Fibroblast of skin of left quadriceps (primary cell): ENCODE data around the gene PAFAH1B2.
"Not testable (repeated sequence)": the region's sequence is repeated elsewhere in the genome, so short reads cannot be mapped to it uniquely, and the experiment has no call there.

Experiments
- DNase-seq, 2 experiments: peaks; one replicate each; pipeline ENCODE4 v3.0.0-alpha.2; 2013; ENCODE audit warnings: low read depth in 2 of 2

PAFAH1B2 gene

DNA sequence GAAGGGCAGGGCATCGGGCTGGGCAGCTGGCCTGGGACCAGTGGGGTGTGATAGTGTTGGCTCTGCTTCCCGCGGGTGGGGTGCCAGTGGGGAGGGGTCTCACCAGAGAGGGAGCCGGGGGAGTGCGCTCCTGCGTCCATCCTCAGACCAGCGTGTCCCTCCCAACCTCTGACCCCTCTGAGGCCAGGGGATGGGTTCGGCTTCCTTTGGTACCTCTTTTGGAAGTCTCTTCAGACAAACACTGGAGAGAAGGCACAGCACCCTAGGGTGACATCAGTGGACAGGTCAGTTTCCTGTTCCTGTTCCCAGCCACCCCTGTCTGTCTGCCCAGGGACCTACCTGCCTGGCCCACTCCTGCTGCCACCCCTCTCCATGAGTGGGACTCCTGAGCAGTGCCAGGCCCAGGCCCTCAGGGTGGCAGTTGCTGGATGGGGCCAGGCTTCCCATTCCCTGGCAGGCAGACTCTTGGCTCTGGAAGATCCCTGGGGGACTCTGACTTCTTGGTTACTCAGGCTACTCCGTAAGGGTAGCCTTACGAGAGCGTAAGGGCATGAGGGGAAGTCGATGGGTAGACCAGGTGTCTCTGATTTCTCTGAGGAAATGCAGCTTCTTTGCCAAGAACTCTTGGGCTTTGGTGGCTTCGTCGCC, 57.7 kb downstream of the PAFAH1B2 start:
- no peak for DNase-seq

DNA sequence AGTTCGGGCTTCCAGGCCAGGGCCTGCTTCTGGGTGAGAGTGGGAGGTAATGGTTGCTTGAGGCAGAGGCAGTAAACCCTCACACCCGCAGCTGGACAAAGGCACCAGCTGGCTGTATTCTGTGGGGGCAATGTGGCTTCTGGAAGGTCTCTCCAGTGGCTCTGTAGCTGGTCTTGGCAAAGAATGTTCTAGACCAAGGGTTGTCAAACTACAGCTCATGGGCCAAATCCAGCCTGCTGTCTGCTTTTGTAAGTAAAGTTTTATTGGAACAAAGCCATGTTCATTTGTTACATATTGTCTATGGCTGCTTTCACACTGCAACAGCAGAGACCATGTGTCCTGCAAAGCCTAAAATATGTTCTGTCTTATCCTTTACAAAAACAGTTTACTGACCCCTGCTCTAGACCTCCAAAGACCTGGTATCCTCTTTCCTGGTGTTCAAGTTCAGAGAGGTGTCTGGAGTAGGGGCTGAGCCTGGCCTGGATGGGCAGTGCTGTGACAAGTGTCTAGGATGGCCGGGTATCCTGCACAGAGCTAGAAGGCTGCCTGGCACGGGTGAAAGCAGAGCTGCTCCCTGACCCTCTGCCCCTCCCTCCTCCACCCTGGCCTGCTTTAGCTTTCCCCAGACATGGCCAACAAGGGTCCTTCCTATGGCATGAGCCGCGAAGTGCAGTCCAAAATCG, 58.4 kb downstream of the PAFAH1B2 start:
- DNase-seq = no peak

DNA sequence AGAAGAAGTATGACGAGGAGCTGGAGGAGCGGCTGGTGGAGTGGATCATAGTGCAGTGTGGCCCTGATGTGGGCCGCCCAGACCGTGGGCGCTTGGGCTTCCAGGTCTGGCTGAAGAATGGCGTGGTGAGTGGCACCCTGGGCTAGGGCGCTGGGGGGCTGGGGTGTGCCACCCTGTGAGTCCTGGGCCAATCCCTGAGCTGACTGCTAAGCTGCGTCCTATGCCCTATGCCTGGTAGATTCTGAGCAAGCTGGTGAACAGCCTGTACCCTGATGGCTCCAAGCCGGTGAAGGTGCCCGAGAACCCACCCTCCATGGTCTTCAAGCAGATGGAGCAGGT, 59.0 kb downstream of the PAFAH1B2 start:
- DNase-seq = no peak

DNA sequence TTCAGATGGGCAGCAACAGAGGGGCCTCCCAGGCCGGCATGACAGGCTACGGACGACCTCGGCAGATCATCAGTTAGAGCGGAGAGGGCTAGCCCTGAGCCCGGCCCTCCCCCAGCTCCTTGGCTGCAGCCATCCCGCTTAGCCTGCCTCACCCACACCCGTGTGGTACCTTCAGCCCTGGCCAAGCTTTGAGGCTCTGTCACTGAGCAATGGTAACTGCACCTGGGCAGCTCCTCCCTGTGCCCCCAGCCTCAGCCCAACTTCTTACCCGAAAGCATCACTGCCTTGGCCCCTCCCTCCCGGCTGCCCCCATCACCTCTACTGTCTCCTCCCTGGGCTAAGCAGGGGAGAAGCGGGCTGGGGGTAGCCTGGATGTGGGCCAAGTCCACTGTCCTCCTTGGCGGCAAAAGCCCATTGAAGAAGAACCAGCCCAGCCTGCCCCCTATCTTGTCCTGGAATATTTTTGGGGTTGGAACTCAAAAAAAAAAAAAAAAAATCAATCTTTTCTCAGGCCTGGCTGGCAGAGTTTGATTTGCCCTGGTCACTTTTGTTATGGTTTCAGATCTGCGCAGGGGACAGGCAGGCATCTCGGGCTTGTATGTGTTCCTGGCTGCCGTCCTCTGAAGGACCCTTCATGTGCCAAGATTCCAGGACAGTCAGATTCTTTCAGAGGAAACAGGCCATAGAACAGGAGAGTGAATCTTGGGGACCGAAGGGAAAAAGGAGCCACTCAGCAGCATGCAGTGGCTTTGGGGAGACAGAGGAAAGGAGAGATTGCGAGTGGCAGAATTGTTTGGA, 60.4 kb downstream of the PAFAH1B2 start:
- no peak for DNase-seq

DNA sequence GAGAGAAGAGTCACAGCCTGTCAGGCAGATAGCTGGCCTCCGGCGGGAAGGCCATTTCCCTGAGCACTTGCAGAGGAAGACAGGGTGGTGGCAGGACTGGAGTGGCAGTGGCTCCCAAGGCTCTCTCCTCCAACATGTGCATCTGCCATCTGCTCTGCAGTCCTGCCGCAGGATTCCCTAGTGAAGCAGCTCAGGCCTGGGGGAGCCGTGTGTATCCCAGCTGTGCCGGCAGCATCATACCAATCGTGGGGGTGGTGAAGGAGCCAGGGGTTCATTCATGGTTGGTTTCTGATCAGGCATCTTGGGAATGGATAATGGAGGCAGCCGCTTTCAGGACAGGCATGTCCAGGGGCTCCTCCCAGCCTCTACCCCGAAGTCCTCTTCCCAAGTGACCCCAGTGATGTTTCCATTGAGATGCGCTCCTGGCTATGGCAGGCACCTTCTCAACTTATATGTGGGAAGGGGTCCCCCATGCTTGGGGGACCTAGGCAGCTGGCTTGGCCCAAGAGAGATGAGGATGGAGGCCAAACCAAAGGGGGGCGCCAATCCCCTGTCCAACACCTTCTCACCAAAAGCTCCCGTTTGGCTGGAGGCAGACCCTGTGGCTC, 61.2 kb downstream of the PAFAH1B2 start:
- DNase-seq = no peak

DNA sequence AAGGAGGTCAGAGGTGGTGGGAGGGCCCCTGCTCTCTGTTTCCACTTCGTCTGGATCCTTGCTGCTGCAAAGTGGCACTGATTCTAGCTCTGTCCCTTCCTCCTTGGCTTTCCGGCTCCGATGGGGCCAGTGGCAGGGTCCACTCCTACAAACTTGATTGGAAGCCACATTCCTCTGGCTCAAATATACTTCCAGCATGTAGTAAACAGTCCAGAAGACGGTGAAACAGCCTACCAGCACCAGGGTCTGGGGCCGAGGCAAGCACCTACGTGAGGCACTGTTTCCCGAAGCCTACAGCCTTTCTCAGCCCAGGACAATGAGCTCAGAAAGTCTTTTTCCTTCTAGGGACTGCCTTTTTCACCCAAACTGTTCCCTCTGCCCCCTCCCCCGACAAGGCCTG, 62.0 kb downstream of the PAFAH1B2 start:
- not testable (repeated sequence) for DNase-seq

DNA sequence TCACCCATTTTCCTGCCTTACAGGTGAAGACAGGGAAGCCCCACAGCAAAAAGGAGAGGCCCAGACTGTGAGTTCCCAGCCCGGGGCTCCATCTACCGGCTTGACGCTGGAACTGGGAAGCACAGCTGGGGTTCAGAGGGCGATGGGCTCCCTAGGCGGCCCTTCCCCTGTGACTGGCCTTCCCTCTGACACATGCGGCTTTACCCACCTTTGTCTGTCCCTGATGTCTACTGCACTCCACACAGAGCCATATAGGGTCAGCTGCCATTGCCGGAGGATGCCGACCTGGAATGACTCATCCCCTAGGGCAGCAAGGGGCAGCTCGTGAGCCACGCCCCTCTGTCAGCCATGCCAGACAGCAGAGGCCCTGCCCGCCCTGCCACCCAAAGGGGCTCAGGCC, 62.8 kb downstream of the PAFAH1B2 start:
- DNase-seq = not testable (repeated sequence)

DNA sequence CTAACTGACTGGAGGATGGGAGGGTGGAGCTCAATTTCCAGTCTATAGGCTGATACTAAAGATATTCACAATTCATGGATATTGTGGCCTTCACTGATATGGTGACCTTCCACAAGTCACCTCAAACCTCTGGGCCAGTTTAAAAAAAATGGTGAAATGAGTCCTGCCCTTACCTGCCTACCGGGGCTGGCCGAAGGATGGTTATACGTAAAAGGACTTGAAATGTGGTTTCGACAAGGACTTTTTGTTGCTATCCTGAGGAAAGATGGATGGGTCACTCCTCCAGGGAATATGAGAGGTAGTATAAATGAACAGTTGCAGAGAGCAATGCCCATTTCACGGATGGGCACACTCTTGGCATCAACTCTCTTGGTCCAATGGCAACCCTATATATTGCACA, 63.4 kb downstream of the PAFAH1B2 start:
- not testable (repeated sequence) for DNase-seq

DNA sequence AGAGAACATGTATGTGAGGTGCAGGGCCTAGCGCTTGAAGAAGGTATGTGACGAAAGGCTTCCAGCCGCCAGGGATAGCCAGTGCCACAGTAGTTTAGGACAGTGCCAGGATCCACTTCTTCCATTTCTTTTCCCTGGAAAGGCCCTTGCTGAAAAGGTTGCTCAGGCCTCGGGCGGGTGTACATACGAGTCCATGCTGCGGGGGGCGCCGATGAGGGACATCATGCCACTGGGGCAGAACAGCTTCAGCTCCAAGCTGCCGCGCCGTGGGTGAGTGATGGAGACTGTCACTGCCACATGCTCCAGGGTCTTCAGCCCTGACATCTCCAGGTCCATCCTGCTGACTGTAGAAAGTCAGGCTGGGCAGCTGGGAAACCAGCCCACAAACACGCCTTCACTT, 64.6 kb downstream of the PAFAH1B2 start:
- DNase-seq = not testable (repeated sequence)

DNA sequence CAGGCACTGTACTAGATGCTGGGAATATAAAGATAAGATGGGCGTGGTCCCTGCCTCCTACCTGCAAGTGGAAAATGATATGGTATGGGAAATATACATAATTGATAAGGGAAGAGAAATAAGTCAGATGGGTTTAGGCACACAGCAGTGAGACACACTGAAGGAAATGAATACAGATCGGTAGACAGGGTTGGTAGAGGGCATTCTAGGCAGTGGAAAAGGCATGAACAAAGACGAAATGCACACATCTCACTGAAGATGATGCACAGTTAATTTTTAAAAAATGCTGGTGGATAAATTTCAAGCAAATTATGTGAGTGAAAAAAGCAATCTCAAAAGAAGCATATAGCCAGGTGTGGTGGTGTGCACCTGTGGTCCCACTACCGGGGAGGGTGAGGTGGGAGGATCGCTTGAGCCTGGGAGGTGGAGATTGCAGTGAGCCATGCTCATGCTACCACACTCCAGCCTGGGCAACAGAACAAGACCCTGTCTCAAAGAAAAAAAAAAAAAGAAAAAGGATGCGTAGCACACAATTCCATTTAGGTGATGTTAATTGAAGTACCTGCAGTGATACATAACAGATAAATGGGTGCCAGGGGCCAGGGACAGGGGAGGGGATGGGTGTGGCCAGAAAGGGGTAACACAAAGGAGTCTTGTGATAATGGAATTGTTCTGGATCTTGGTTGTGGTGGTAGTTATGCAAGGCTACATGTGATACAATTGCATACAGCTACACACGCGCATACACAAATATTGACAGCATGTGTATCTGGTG, 65.5 kb downstream of the PAFAH1B2 start:
- DNase-seq = not testable (repeated sequence)

DNA sequence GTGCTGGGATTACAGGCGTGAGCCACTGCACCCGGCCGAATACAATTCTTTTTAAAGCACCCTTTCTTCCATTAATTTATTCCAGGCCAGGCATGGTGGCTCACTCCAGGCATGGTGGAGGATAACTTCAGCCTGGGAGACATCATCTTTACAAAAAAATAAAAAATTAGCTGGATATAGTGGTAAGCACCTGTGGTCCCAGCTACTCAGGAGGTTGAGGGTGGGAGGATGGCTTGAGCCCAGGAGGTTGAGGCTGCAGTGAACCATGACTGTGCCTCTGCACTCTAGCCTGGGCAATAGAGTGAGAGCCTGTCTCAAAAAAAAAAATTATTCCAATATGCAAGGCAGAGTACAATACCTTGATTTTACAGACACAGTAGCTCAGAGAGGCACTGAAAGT, 66.5 kb downstream of the PAFAH1B2 start:
- no peak for DNase-seq

DNA sequence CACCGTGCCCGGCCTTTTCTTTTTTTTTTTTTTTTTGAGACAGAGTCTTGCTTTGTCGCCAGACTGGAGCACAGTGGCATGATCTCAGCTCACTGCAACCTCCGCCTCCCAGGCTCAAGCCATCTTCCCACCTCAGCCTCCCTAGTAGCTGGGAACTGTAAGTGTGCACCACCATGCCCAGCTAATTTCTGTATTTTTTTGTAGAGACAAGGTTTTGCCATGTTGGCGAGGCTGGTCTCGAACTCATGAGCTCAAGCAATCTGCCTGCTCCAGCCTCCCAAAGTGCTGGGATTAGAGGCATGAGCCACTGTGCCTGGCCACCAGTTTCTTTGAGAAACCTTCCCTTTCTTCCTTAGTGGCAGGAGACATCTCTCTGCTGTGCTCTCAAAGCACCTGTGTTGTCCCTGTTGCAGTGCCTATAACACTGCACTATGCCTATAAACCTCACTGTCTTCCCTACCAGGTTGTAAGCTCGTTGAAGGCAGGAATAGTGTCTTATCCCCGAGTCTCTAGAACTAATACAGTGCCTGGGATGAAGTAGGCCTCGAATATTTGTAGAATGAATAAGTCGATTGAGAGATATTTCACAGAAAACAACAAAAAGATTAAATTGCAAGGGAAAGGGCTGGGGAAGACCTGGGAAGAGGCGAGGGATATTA, 68.7 kb downstream of the PAFAH1B2 start:
- no peak for DNase-seq

DNA sequence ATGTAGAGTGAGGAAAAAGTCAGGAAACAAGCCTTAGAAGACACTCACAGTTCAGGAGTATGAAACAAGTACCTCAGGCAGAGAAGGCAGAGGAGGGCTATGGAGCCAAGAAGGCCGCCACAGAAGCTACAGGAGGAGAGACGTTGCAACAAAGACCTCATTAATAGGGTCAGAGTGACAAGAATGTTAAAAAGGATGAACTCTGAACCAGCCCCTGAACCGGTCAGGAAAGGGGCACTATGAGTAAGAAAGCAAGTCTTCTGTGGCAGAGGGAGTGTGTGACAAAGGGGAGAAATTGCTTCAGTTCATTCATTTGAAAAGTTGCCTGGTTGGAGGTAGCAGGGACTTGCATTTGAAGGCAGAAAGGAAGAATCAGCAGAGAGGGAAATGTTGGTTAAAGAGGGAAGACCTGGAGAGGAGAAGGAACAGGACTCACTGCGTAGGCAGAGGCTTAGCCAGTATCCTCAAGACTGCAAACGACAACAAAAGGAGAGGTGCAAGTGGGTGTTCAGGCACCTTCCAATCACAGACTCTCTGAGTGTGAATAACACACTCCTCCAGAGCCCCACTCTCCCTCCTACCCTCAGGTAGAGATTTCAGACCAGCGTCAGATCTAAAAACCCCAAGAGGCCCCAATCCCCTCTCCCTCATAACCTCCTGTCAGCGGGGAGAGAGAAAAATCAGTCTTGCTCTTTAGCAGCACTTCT, 70.5 kb downstream of the PAFAH1B2 start:
- no peak for DNase-seq

DNA sequence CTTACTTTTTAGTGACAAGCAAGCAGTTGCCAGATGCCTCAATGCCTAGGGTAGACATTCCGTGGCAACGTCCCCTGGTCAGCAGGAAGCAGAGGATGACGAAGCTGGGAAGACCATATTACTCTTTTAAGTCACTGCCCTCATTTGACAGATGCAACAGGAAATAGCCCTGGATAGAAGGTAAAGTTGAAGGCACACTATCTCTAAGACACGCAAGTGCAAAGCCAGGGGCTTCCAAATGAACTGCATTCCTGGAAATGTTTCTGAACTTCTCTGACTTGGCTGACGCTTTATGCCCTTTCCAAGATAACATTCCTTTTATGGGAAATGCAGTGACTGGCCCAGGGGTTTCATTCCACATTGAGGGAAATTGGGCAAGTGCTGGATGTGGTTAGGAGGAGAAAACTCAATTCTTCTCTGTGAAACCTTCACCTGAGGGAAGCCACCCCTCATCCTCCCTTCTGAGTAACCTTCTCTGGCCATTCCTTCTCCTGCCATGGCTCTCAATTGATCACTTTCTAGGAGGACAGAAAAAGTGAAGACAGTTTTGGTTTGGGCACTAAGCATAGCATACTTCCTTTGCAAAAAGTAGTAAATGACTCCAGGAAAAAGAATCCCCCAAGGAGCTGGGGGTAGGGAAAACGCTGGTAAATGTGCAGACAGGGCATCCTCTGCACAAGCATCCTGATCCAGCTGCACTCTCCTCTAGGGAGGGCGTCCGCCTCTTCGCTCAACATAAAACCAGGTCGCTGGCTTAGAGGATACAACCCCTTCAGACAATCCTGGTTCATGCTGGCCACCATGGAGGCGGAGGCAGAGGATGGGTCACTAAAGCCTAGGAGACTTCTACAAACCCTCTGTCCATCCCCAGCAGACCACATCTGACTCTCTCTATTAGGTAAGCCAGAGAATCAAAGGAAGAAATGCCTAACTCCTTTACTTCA, 73.3 kb downstream of the PAFAH1B2 start:
- DNase-seq = no peak

DNA sequence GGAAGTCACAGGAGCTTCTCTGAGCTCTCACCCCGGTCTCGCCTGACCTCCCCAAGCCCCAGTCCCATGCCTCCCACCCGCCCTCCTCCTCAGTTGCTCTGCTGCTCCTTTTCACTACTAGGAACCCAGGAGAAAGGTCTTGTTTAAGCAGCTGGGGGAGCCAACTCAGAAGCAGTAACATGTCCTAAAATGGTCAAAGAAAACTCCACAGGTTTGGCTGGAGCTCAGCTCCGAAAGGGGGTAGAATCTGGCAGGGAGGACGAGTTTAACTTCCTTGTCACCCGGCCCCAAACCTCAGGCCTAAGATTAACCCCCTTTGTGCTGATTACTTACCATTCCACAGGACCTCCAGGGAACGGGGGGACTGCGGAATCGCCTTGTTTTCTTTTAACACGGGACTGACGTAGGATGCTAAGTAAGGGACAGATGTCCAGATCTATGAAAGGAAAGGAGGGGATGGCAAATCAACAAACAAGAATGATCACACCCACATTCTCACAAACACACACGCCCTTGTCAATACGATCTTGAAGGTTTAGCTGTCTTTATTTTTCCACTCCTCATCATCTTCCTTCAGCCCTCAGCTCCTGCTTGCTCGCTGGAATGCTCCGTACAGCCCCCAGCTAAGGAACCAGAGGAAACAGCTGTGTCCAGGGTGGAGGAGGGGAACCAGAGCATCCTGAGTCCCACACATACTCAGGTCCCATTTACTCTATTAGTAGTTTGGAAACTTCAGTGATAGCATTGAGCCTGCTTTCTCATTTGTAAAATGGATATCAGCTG, 74.2 kb downstream of the PAFAH1B2 start:
- no peak for DNase-seq

DNA sequence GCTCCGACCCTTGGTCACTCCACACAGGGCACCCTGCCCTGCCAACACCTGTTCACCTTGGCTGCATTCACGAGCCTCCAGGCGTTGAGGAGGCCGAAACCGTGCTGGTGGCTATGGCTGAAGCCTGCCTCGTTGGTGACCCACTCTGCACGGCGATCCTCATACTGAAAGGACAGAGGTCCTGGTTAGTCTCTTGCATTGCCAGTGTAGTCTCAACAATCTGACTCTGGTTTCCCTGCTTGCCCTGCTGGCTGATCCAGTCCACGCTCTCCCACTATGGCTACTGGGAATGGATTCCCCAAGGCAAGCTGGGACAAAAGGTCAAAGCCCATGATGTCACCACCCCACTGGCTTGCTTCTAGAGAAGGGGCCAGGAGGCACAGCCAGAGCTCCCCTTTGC, 74.9 kb downstream of the PAFAH1B2 start:
- no peak for DNase-seq

DNA sequence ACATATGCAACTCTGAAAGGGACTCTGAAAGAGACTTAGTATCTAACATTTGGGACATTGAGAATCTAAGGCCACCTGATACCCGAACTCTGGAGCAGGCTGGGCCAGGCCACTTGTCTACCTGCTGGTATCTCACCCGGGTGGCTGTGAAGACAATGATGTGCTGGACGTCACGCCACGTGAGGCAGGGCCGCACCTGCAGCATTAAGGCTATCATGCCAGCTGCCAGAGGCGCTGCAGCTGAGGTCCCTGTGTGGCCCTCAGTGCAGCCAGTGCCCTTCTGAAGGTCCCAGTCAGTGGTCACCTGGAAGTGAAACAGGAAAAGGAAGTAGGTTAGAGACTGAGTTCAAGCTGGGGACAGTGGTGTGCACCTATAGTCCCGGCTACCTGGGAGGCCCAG, 75.4 kb downstream of the PAFAH1B2 start:
- DNase-seq = no peak

DNA sequence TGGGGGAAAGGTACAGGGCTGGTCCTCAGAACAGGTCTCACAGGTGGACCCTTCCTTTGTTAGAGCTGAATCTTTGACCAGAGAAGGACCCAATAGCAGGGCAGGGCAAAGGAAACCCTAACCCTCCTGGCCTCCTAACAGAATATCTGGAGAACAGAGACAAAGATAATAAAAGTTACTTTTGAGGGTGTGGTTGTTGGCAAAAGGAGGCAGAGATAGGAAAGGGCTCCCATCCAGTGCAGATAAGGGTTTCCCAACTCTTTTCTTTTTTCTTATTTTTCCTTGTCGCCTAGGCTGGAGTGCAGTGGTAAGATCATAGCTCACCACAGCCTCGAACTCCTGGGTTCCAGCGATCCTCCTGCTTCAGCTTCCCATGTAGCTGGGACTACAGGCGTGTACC, 75.9 kb downstream of the PAFAH1B2 start:
- no peak for DNase-seq

DNA sequence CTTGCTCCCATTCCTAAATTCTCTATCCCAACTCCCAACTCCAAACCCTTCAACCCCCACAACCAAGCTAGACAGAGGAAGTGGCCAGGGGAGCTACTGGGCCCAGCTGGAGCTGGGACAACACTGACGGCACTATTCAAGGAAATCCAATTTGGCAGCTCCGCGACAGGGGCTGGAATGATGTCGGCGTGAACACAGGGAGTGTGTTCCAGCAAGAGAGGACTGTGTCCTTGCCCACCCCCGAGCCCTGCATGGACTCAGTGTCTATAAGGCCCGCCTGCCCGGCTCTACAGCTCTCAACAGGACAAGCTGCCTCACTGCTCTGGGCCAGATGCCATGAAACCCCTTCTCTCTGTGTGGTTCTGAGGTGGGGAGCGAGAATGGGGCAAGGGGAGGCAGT, 76.5 kb downstream of the PAFAH1B2 start:
- no peak for DNase-seq
